Colon (tissue), 2 donors: ENCODE measurements around the gene ATP8B2.
"Not testable (repeated sequence)": the region's sequence is repeated elsewhere in the genome, so short reads cannot be mapped to it uniquely, and the experiment has no call there.

Source experiments
- FAIRE-seq: peaks from 2 replicates; lab custom pipeline; 2012; peaks lifted over from hg19 to GRCh38; lab: Jason Lieb, UNC
- donor health status: control.
- donor health status: control.

The ATP8B2 gene

DNA sequence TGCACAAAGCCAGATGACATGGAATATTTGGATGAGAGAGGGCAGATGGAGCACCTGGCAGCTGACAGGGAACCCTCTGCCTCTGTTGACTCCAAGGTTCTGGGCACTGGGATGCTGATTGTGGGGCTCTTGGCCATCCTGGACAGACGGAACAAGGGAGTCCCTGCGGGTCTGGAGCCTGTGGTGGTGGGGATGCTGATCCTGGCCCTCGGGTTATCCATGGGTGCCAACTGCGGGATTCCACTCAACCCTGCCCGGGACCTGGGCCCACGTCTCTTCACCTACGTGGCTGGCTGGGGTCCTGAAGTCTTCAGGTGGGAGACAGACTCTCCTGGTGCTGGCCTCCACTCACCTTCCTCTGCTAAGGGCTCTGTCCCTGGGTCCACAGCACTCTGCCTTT, 1.8 kb upstream of the ATP8B2 start:
- FAIRE-seq, result no peak

DNA sequence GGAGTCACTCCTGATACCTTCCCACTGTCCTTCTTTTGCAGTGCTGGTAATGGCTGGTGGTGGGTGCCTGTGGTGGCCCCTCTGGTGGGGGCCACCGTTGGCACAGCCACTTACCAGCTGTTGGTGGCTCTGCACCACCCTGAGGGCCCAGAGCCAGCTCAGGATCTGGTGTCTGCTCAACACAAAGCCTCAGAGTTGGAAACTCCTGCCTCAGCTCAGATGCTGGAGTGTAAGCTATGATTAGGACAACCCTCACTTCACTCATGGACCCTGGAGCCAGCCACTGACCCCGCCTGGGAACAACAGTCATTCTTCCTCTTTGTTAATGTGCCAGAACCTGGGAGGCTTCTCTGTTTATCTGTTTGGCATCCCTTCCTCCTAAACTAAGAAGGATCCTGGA, 1.1 kb upstream of the ATP8B2 start:
- no peak for FAIRE-seq

DNA sequence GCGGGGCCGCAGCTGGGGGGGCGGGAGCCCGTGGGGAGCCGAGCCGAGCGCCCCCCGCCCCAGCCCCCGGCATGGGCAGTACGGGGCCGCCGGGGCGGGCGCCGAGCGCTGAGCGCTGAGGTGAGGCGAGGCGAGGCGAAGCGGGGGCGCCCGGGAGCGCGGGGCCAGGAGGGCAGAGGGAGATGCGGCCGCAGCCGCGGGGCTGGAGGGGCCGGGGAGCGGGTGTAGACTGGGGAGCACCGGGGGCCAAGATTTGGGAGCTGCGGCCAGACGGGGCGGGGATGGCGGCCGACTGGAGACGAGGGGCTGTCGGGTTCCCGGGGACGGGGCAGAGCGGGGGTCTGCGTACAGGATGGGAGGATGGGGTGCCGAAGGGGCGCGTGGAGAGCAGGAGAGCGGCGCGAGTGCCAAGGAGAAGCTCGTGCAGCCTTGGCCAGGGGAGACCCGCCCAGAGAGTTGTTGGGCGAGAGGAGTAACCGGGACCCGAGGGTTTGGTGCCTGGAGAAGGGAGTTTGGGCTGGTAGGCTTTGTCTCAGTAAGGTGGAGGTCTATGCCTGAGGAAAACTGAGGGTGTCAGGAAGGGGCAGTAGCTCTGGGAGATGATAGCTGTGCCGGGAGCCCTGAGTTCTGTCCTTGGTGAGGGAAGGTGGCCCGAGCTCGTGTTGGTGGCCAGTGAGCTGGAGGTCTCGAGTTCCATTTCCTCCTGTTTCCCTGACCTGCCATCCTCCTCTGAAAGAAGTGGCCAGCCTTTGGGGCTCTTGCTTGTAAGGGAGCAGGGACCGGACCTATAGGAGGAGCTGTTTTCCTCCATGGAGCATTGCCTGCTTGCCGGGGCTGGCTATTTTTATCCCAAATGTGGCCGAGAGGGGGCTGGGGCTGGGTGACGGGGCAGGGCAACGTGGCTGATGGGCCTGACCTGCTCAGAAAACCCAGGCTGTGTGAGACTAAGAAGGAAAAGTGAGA, 539 bp downstream of the ATP8B2 start:
- no peak for FAIRE-seq

DNA sequence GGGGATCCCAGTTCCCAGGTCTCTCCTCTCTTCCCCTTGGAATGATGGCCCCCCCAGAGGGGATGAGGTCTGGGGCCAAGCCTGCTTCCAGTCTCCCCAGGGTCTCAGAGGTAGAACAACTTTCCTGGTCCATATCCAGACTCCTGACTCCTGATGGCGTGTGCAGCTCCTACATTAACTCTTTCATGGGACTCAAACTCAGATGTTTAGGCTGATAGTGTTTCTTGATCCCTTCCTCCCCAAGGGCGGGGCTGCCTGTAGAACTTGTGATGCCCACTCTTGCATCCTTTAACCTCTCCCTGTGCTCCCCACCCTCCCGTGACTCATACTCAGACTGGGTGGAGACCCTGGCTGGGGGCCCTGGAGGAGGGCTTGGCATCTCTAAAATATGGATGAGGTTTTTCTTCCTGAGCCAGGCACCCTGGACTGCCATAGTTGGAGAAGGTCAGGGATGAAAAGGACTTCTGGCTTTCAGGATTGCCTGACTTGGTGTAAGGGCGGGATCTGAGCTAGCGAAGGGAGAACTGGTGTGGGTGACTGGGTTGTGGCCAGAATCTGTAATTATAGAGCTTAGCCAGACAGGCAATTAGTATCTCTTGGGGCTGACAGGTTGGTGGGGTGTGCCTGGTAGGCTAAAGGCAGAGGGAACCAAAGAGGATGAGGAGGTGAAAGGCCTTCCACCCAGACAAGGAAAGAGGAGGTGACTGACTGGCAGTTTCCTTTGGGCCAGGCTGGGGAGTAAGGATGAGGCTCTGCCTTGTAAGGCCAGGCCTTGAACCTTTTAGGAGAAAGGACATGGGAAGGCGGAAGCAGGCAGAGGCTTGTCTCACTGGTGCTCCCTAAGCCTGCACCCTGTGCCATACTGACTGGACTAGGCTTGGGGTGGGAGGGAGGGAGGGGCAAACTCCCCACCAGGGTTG, 1.5 kb downstream of the ATP8B2 start:
- FAIRE-seq, result no peak

DNA sequence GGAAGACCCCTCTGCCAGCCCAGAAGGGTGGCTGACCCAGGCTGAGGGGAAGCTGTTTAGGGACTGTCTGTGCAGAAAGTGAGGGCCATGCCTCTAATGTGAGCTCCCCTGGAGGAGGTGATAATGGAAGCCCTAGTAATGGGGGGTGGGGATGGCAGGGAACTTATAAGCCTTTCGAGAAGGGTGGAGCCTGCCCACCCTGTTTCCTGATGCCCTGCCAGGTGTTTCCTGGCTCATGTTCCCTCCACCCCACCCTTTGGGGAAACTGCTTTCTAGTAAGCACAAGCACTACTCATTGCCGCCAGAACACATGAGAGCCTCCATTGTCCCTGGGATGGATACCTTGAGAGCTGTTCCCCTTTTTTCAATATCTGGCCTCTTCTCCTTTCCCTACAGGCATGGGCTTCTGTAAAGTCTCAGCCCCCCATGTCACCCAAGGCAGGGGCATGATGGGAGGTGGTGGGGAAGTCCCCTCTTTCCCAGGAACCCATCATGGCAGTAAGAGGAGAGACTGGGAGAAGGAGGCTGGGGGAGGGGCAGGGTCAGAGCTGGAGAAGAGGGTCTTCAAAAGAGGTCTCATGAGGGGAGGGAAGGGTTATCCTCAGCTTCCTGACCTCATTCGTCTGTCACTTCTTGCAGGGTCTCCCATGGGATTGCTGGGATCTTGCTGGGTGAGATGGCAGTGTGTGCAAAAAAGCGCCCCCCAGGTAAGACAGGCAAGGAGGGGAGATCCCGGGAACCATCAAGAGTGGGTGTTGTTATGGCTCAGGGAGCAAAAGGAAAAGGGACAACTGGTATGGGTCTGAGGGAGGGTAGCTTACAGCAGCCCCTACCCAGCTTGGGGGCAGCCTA, 2.4 kb downstream of the ATP8B2 start:
- FAIRE-seq, result no peak

DNA sequence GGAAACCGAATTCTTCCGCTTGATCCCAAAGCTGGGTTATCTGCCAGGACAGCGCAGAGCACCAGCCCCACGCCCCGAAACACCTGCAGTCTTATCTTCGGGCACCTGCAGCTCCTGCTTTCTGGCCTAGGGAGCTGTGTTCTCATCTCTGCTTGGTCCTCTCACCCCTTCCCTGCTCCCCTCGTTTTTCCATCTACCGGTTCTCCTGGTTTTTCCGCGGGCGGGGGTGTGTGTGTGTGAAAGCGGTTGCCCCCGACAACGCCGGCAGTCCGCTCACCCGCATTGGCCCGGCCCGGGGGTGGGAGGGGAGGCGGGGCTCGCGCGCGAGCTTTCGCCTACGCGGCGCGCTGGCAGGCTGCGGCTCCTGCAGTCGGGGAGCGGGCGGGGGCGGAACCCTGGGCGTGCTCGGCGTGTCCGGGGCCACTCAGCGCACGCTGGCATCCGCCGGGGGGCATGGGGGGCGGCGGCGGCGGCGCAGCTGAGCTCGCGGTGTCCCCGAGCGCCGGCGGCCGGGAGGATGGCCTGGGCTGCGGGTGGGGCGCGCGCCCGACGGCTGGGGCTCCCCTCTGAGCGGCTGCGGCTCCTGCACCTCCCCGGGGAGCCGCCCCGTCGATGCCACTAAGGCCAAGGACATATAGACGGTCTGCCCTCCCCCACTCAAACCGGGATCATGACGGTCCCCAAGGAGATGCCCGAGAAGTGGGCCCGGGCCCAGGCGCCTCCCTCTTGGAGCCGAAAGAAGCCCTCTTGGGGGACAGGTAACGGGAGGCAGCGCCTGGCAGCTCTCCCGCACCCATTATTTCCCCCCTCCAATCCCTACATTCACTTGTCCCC, 3.2 kb downstream of the ATP8B2 start:
- no peak for FAIRE-seq

DNA sequence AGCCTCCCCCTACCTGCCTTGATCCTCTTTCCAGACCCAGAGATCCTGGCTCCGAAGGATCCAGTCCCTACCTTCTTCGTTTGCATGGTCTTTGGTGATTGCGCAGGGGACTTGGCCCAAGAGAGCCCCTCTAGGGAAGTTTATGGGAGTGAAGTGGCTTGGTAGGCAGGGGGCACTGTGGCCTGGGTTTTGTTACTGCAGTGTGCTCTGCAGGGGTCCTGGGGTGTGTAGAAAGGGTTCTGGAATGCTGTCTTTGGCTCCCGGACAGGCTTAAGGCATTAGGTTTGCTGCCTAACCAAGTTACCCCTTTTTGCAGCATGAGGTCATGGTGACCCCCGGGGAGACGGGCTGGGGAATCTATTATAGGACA, 3.8 kb downstream of the ATP8B2 start:
- FAIRE-seq, result no peak

DNA sequence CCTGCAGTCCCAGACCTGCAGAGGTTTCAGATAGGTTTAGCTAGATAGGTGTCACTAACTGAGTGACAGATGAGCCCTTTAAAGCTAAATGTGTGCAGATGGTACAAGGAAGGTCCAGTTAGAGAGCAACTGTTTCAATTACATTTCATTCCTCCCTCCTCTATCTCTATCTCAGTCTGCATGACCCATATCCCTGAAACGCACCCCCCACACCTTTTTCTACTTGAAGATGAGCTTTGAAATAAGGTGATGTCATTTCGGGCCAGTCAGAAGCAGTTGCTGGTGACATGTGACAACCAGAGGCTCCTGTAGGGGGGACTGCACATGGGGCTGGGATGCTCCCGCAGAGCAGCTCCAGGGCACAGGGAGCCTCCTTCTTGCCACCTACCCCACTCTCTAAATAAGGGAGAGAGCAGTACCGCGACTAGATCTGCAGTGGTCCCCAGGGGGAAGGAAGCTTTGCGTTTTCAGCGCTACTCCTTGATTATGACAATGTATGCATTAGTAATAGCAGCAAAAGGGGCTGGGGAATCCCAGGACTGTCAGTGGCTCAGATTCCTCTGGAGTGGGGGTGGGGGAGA, 4.3 kb downstream of the ATP8B2 start:
- no peak for FAIRE-seq

DNA sequence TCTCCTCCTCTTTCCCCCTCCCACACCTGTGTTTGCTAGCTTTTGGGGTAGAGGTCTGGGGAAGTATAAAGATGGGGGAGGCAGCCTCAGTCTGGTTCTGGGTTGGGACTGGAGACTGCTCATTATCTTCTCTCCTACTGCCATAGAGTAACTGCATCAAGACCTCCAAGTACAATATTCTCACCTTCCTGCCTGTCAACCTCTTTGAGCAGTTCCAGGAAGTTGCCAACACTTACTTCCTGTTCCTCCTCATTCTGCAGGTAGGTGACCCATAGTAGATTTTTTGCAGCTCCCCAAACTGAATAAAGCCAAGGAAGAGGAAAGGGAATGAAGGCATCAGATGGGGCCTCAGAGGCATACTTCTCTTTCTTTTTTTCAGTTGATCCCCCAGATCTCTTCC, 5.3 kb downstream of the ATP8B2 start:
- FAIRE-seq, result no peak

DNA sequence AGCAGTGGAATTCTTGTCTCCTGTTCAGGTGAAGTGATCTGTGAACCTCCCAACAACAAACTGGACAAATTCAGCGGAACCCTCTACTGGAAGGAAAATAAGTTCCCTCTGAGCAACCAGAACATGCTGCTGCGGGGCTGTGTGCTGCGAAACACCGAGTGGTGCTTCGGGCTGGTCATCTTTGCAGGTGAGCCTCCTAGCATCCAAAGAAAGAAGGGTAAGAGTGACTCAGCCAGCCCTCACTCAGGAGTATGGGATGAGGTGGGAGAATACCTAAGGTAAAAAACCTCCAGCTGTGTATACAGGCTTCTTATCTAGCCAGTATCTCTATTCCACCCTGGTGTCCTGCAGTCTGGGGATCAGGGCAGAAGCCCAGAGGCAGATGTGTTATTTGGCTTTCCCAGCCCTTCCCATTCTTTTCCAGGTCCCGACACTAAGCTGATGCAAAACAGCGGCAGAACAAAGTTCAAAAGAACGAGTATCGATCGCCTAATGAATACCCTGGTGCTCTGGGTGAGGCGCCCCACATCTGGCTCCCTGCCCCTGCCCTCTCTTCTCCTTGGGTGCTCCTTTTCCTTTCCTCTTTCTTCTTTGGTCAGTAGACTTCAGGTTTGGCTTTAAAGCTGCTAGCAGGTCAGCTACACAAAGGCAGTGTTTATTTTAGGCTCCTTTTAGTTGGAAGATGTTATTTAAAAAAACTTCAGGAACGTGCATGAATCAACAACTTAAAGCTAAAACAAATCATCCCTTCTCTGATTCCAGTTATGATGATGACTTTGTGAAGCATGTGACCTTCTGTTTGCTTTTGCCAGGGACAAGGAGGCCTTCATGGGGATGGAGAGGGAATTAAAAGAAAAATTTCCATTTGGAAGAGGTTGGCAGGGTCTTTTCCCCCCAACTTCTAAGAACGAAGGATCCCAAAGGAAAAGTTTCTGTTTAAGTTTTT, 9.0 kb downstream of the ATP8B2 start:
- no peak for FAIRE-seq

DNA sequence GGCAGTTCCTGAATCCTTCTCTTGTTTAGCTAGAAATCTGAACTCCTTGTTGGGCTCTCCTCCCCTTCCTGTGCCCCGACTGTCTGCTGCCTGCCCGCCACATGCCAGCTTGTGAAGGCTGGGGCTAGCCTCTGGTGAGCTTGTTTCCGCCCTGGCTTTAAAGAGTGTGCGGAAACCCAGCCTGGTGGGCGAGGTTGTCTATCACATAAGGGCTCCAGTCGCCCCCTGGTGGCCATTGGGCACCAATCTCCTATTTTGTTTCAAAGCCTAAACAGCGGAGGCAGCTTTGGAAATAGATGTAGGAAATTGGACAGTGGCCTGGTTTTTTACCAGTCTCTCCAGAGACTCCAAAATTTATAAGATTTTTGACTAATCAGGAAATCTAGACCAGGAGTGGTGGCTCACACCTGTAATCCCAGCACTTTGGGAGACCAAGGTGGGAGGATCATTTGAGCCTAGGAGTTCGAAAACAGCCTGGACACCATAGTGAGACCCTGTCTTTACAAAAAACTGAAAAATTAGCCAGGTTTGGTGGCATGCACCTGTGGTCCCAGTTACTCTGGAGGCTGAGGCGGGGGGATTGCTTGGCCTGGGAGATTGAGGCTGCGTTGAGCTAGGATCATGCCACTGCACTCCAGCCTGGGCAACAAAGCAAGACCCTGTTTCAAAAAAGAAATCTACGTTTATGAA, 9.8 kb downstream of the ATP8B2 start:
- FAIRE-seq, result no peak

DNA sequence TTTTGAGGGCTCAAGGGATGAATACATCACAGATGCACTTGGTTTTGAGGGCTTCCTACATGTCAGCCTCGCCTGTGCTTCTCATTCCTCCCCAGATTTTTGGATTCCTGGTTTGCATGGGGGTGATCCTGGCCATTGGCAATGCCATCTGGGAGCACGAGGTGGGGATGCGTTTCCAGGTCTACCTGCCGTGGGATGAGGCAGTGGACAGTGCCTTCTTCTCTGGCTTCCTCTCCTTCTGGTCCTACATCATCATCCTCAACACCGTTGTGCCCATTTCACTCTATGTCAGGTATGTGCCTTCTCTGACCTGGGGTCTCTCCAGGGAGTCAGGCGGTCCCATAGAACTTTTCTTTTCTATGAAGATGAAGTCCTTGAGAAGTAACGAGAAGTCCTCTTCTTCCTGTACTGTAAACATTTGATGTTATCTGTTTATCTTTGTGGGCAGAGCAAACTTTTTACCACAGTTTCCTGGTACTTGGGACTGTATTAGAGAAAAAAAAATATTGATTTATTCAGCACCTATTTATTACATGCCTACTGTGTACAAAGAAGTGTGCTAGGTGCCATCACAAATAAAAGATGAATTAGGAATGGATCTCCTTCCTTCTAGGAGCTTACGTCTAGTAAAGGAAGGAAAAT, 12.0 kb downstream of the ATP8B2 start:
- no peak for FAIRE-seq

DNA sequence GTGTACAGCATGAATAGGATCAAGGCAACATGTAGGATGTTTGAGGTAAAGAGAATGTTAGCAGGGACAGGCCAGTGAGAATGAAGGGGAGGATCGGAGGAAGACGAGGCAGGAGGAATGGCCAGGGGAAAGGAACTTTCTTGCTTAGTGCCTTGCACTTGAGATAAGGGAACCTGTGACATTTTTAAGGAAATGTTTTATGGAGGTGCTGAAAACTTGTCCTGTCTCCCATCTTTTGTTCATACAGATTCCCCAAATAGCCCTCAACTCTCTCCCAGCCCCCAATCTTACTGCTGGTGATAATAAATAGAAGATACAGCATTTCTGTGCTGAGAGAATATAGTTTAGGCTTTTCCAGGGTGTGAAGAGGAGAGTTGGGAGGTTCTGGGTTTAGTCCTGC, 13.6 kb downstream of the ATP8B2 start:
- no peak for FAIRE-seq

DNA sequence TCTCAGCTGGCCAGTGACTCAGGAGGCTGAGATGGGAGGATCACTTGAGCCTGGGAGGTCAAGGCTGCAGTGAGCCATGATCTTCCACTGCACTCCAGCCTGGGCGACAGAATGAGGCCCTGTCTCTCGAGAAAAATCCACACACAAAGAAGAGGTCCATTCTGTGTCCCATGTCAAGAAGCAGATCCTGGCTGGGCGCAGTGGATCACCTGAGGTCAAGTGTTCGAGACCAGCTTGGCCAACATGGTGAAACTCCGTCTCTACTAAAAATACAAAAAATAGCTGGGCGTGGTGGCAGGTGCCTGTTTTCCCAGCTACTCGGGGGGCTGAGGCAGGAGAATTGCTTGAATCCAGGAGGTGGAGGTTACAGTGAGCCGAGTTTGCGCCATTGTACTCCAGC, 16.0 kb downstream of the ATP8B2 start:
- not testable (repeated sequence) for FAIRE-seq

DNA sequence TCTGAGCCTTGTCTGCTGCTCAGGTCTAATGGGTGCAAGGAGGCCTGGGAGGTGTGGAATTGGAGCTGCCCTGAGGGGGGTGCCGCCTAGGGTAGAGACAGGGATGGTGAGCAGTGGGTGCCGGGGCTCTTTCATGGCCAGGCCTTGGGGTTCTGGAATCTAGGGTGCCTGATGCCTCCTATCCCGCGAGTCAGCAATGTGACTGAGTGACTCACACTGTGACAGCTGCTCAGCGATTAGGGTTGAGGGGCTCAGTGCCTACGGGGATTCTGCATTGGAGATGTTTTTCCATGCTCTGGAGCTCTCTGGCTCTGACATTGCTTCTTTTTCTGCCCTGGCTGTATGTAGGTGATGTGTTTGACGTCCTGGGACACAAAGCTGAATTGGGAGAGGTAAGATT, 16.8 kb downstream of the ATP8B2 start:
- no peak for FAIRE-seq

DNA sequence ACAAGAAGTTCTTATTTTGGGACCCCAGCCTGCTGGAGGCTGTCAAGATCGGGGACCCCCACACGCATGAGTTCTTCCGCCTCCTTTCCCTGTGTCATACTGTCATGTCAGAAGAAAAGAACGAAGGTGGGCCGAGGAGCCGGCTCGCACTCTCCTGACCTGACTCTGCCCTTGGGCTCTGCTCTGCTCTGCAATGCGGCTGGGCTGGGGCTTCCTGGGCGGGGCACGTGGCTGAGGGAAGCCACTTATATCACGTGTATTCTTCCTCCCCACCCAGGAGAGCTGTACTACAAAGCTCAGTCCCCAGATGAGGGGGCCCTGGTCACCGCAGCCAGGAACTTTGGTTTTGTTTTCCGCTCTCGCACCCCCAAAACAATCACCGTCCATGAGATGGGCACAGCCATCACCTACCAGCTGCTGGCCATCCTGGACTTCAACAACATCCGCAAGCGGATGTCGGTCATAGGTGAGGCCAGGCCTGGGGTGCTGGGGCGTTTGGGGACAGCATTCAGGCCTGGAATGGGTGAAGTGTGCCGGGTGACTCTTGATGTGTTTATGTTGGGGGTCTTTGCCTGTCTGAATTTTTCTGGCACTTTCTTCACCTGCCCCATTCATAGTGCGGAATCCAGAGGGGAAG, 17.6 kb downstream of the ATP8B2 start:
- FAIRE-seq, result no peak

DNA sequence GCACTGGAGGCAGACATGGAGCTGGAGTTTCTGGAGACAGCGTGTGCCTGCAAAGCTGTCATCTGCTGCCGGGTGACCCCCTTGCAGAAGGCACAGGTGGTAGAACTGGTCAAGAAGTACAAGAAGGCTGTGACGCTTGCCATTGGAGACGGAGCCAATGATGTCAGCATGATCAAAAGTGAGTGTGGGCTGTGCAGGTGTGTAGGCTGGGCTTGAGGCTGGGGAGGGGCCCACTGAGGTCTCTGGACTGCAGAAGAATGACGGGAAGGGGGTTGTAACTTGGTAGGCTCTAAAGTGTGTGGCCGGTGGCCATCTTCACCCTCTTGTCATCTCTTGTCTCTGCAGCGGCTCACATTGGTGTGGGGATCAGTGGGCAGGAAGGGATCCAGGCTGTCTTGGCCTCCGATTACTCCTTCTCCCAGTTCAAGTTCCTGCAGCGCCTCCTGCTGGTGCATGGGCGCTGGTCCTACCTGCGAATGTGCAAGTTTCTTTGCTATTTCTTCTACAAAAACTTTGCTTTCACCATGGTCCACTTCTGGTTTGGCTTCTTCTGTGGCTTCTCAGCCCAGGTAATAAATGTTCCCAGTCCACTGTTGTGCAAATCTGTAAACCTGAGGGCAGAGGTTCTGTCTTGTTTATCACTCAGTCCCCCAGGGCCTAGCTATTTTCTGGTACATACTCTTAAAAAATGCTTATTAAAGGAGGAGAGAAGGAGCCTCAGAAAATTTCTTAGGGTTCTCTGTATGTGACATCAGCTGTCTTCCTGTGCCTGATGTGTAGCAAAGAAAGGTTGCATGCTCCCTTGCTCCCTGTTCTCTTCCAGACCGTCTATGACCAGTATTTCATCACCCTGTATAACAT, 19.9 kb downstream of the ATP8B2 start:
- FAIRE-seq, result no peak
